ENCODE measurements around the gene CD99. TPM values are rescaled to one million over a fixed set of nuclear protein-coding genes. Genes with fewer than 3 reads are reported as not detected.
A peak's percentile ranks its signal among the peaks of the same experiment; 100 is the strongest.

The CD99 gene
- total and polyA plus RNA-seq, 9 of the 15 experiments (the other 6 are each of a cell fraction or from before 2014, with no cell fraction given), result 5.0 to 55.3 (median 34.5) TPM

- TF ChIP-seq CAMTA2 (CRISPR knock-in tag; conservative IDR thresholded peaks at IDR 0.05) (no peak), KLF13 (tag; IDR thresholded peaks at IDR 0.05; ENCODE audit: borderline replicate concordance, low read depth) (no peak), E2F3 (CRISPR knock-in tag; IDR thresholded peaks at IDR 0.05) (no peak), GATA2 (CRISPR knock-in tag; IDR thresholded peaks at IDR 0.05) (peak; percentile 86), AFF1 (IDR thresholded peaks at IDR 0.05; ENCODE audit: low read depth in 1 of 2, partially characterized antibody in 2 of 2) (peak in 1 of 2 experiments; percentile 92), PHF20 (IDR thresholded peaks at IDR 0.05; ENCODE audit: partially characterized antibody) (no peak), SOX6 (IDR thresholded peaks at IDR 0.05) (peak; percentile 20; the same call in 1 of the 2 replicates), KHSRP (IDR thresholded peaks at IDR 0.05) (no peak), SPI1 (IDR thresholded peaks at IDR 0.05; ENCODE audit: borderline replicate concordance, low read depth, low read length) (peak; percentile 96), ZKSCAN1 (IDR thresholded peaks at IDR 0.05; ENCODE audit: low read depth, low read length) (no peak), ZNF197 (CRISPR knock-in tag; IDR thresholded peaks at IDR 0.05; ENCODE audit: low read depth) (no peak), RFX1 (IDR thresholded peaks at IDR 0.05) (no peak), FOXJ2 (tag; IDR thresholded peaks at IDR 0.05) (no peak), MECOM (CRISPR knock-in tag; IDR thresholded peaks at IDR 0.05) (no peak), ZNF449 (CRISPR knock-in tag; IDR thresholded peaks at IDR 0.05) (no peak), ATF1 (CRISPR knock-in tag; IDR thresholded peaks at IDR 0.05) (no peak), ATF1 (tag; IDR thresholded peaks at IDR 0.05) (no peak), PURB (CRISPR knock-in tag; IDR thresholded peaks at IDR 0.05; ENCODE audit: low read depth) (no peak), TCF7L2 (IDR thresholded peaks at IDR 0.05; ENCODE audit: low read depth, low read length) (no peak), PYGO2 (tag; IDR thresholded peaks at IDR 0.05) (no peak), ZNF232 (CRISPR knock-in tag; IDR thresholded peaks at IDR 0.05) (no peak), CBX3 (IDR thresholded peaks at IDR 0.05; ENCODE audit: borderline replicate concordance in 1 of 2, low read length in 2 of 2) (no peak), KDM5B (IDR thresholded peaks at IDR 0.05; ENCODE audit: insufficient replicate concordance, low read depth, low read length) (no peak), STAT5B (CRISPR knock-in tag; IDR thresholded peaks at IDR 0.05) (no peak)
Observed at GRCh38 chrX:2696698-2697215, 5.7 kb downstream of the CD99 start (continued).
